PC-9 (cell line): ENCODE data around the gene FAM43B. TPM values are rescaled to one million over a fixed set of nuclear protein-coding genes. Genes with fewer than 3 reads are reported as not detected.
A peak's percentile ranks its signal among the peaks of the same experiment; 100 is the strongest.

Experiments
- BruUV-seq: library from RNA; stranded (reverse); fragments of 400-500 nt; replicated peaks from 2 replicates; lab custom pipeline; 2021; lab: Mats Ljungman, UMichigan
- CTCF ChIA-PET: fragments of 300-600 bp; sonication (Branson Sonifier 250); formaldehyde crosslinking; loops from one replicate; lab custom pipeline; 2022; ENCODE audit warnings: antibody characterized with exemption; lab: Charles Lee
- POLR2A ChIA-PET: fragments of 300-600 bp; sonication (Branson Sonifier 250); formaldehyde crosslinking; loops from one replicate; lab custom pipeline; 2022; ENCODE audit warnings: antibody characterized with exemption; ENCODE audit not compliant: unreplicated experiment; lab: Charles Lee
- DNase-seq, 2 experiments: peaks; one replicate each; pipeline versions ENCODE4 v3.0.0 to v3.0.0-alpha.2; 2015 to 2022; ENCODE audit warnings: mixed read lengths in 1 of 2
- H2AFZ ChIP-seq: fragments of 200-600 bp; sonication (generic); 2 replicates; pipeline ENCODE4 v1.8.1; 2017; ENCODE audit warnings: antibody characterized with exemption
- H3F3A ChIP-seq: fragments of 200-600 bp; sonication (generic); 2 replicates; pipeline ENCODE4 v1.8.1; 2017; ENCODE audit warnings: antibody characterized with exemption, mild to moderate bottlenecking, low read depth; ENCODE audit not compliant: insufficient read depth
- H3K27ac ChIP-seq: fragments of 200-600 bp; sonication (generic); 2 replicates; pipeline ENCODE4 v1.6.1; 2016; ENCODE audit warnings: mixed run types
- H3K27me3 ChIP-seq: fragments of 200-600 bp; sonication (generic); 2 replicates; pipeline ENCODE4 v1.6.1; 2016; ENCODE audit warnings: low read depth, mixed run types; ENCODE audit not compliant: insufficient read depth
- H3K36me3 ChIP-seq: fragments of 200-600 bp; sonication (generic); 2 replicates; pipeline ENCODE4 v1.6.1; 2016; ENCODE audit warnings: low read depth, mixed run types
- H3K4me1 ChIP-seq: fragments of 200-600 bp; sonication (generic); replicated peaks from 2 replicates; pipeline ENCODE4 v1.6.1; 2016; ENCODE audit warnings: mixed run types; ENCODE audit not compliant: insufficient read depth
- H3K4me2 ChIP-seq: fragments of 200-600 bp; sonication (generic); 2 replicates; pipeline ENCODE4 v1.6.1; 2017; ENCODE audit warnings: mixed run types
- H3K4me3 ChIP-seq: fragments of 200-600 bp; sonication (generic); 2 replicates; pipeline ENCODE4 v1.6.1; 2016; ENCODE audit warnings: mixed run types
- H3K79me2 ChIP-seq: fragments of 200-600 bp; sonication (generic); 2 replicates; pipeline ENCODE4 v1.6.1; 2017; ENCODE audit warnings: low read depth, mixed run types
- H3K9me2 ChIP-seq: fragments of 200-600 bp; sonication (generic); 2 replicates; pipeline ENCODE4 v1.8.1; 2017; ENCODE audit warnings: mild to moderate bottlenecking; ENCODE audit not compliant: insufficient read depth
- H3K9me3 ChIP-seq: fragments of 200-600 bp; sonication (generic); 2 replicates; pipeline ENCODE4 v1.8.1; 2016; ENCODE audit warnings: low read depth; ENCODE audit not compliant: insufficient read depth
- H4K20me1 ChIP-seq: fragments of 200-600 bp; sonication (generic); 2 replicates; pipeline ENCODE4 v1.8.1; 2017; ENCODE audit not compliant: insufficient read depth
- CTCF ChIP-seq: fragments of 200-600 bp; sonication (generic); conservative IDR thresholded peaks from 2 replicates; pipeline ENCODE4 v1.6.1; 2017; ENCODE audit warnings: mixed run types, antibody characterized with exemption, mild to moderate bottlenecking, moderate library complexity
- EZH2 ChIP-seq: fragments of 200-600 bp; sonication (generic); IDR thresholded peaks from 2 replicates; pipeline ENCODE4 v1.8.0; 2017; ENCODE audit warnings: antibody characterized with exemption, low read depth
- intact Hi-C: fragments of 100-400 bp; cut with micrococcal nuclease; formaldehyde crosslinking; loops from one replicate; pipeline ENCODE4 v1.10.0; 2022; ENCODE audit not compliant: unreplicated experiment
- total RNA-seq: library from RNA; stranded (reverse); gene quantifications from 2 replicates; pipeline ENCODE4 v1.2.3, GENCODE V29; 2021

Gene FAM43B
- total RNA-seq, 1 experiment from 2014 or later = not detected

- no peak for DNase-seq
- TF ChIP-seq CTCF (no peak), EZH2 (no peak)
- Histone ChIP-seq H4K20me1 (no peaks in the 10 kb centered on the region), H3K27ac (no peak overlapping the region), H3F3A (peaks cover 13% of the 10 kb centered on the region; the same call in 1 of the 2 replicates), H3K9me3 (no peaks in the 10 kb centered on the region), H3K9me2 (no peaks in the 10 kb centered on the region), H3K36me3 (no peaks in the 10 kb centered on the region), H3K4me2 (no peak overlapping the region), H3K4me3 (no peak overlapping the region), H3K27me3 (no peaks in the 10 kb centered on the region), H2AFZ (no peak overlapping the region), H3K4me1 (peaks cover 16% of the 10 kb centered on the region), H3K79me2 (peaks cover 16% of the 10 kb centered on the region; the same call in 1 of the 2 replicates)
- no TSS peak for BruUV-seq
- CTCF ChIA-PET = no interaction called here
- POLR2A ChIA-PET = no interaction called here
- intact Hi-C loops = no loop called here
Measured at GRCh38 chr1:20596106-20596505, 43.7 kb downstream of the FAM43B start.

- BruUV-seq = no TSS peak
- POLR2A ChIA-PET = no interaction called here
- H3K36me3 ChIP-seq = no peaks in the 10 kb centered on the region
Measured at GRCh38 chr1:20597650-20598049, 45.3 kb downstream of the FAM43B start.

GRCh38 chr1:20600156-20600555 lies 47.8 kb downstream of the FAM43B start:
- Histone ChIP-seq H3K4me2 (no peak overlapping the region), H4K20me1 (no peaks in the 10 kb centered on the region), H3K36me3 (0 out of 2 replicates have a peak, but pooled peaks cover 2% of the 10 kb centered on the region), H3K9me2 (no peaks in the 10 kb centered on the region), H3K27me3 (no peaks in the 10 kb centered on the region), H3K4me3 (no peak overlapping the region), H3K79me2 (no peaks in the 10 kb centered on the region), H3K4me1 (peaks cover 54% of the 10 kb centered on the region), H2AFZ (no peak overlapping the region), H3K27ac (0 out of 2 replicates have a peak overlapping the region, but pooled peaks have one; percentile 88), H3K9me3 (no peaks in the 10 kb centered on the region), H3F3A (peaks cover 50% of the 10 kb centered on the region)
- DNase-seq = no peak
- ChIA-PET CTCF (interaction anchor here (0.5 to 0.8 kb wide), 2 partner anchors 8 to 10 kb away, joined by 3 read pairs; no protein-coding TSS in a partner anchor), POLR2A (no interaction called here)
- BruUV-seq = no TSS peak
- no peak for TF ChIP-seq EZH2
- TF ChIP-seq CTCF = no peak
- intact Hi-C loops = no loop called here

More at GRCh38 chr1:20597650-20598049, 45.3 kb downstream of the FAM43B start:
- intact Hi-C loops = no loop called here
- Histone ChIP-seq H3F3A (peaks cover 27% of the 10 kb centered on the region), H3K79me2 (0 out of 2 replicates have a peak, but pooled peaks cover under 1% of the 10 kb centered on the region), H3K9me3 (no peaks in the 10 kb centered on the region), H3K4me3 (no peak overlapping the region), H3K4me2 (no peak overlapping the region), H3K27me3 (no peaks in the 10 kb centered on the region), H3K27ac (no peak overlapping the region), H4K20me1 (no peaks in the 10 kb centered on the region), H2AFZ (no peak overlapping the region), H3K9me2 (no peaks in the 10 kb centered on the region), H3K4me1 (peaks cover 30% of the 10 kb centered on the region)
- no peak for TF ChIP-seq EZH2
- no peak for TF ChIP-seq CTCF
- no peak for DNase-seq
- CTCF ChIA-PET = no interaction called here
